ENCODE data around the gene ATP1A3.
A peak's percentile ranks its signal among the peaks of the same experiment; 100 is the strongest.
"Not testable (repeated sequence)": the region's sequence is repeated elsewhere in the genome, so short reads cannot be mapped to it uniquely, and the experiment has no call there.

The ATP1A3 gene

DNA sequence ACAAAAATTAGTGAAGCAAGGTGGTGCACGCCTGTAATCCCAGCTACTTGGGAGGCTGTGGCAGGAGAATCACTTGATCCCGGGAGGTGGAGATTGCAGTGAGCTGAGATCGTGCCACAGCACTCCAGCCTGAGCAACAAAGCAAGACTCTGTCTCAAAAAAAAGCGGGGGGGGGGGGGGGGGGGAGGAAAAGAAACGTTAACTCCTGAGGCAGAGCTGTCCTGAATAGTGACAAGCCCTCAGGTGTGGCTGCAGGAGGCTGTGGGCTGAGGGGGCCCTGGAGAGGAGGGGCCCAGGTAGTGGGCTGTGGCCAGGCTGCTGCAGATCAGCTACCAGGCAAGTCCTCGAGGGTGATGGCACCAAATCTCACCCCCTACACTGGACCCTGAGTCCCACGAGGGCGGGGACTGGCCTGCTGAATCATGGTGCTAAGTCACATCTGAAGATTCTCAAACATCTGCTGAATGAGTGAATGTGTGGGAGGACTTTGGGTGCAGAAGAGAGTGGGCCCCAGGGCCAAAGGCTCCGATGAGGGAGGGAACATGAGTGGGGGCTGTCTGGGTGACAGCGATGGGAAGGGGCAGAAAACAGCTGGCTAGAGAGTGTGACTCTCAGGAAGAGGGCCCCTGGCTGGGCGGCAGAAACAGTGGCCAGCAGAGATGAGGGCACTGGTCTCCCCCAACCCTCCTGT lies 24.6 kb upstream of the ATP1A3 start:
- no peak overlapping the region for H2BK15ac ChIP-seq (ENCODE audit: low read depth, poor library complexity, severe bottlenecking)
- no peak overlapping the region for H3K4ac ChIP-seq (ENCODE audit: low read depth in 1 of 2, low read length in 2 of 2)
- H2AFZ ChIP-seq (ENCODE audit: low read depth, low read length): no peak overlapping the region
- H3K4me1 ChIP-seq (ENCODE audit: control insufficient read depth, insufficient read depth, low read depth, low read length): no peaks in the 10 kb centered on the region
- H4K91ac ChIP-seq (ENCODE audit: low read length): no peak overlapping the region
- H3K14ac ChIP-seq (ENCODE audit: low read length in 2 of 2): no peak overlapping the region
- H2BK120ac ChIP-seq (ENCODE audit: low read depth, low read length): no peak overlapping the region
- peak overlapping the region in 1 of 2 experiments; percentile 76 for H3K23ac ChIP-seq (ENCODE audit: low read length in 2 of 2)
- no peak overlapping the region for H3K9ac ChIP-seq (ENCODE audit: low read length)
- no peak overlapping the region for H3K18ac ChIP-seq (ENCODE audit: low read depth in 1 of 2, low read length in 2 of 2)
- H3K9me3 ChIP-seq (ENCODE audit: control insufficient read depth, low read length): no peaks in the 10 kb centered on the region
- no peaks in the 10 kb centered on the region for H3K36me3 ChIP-seq (ENCODE audit: control insufficient read depth in 1 of 2, insufficient read depth in 2 of 2, low read depth in 1 of 2, low read length in 2 of 2)
- no peaks in the 10 kb centered on the region for H3K79me1 ChIP-seq (replicated peaks; ENCODE audit: low read length, poor library complexity, severe bottlenecking)
- no peak overlapping the region for H2BK12ac ChIP-seq (ENCODE audit: low read length in 2 of 2)
- H4K8ac ChIP-seq (ENCODE audit: low read length): no peak overlapping the region
- no peak overlapping the region for H2BK5ac ChIP-seq (ENCODE audit: low read depth, low read length, poor library complexity, severe bottlenecking)
- 90% methylated on average over 7 of the region's 11 CpGs for WGBS
- H3K4me2 ChIP-seq (ENCODE audit: low read length, poor library complexity, severe bottlenecking): no peak overlapping the region
- peaks cover 17 to 27% of the 10 kb centered on the region in 2 experiments for H3K27me3 ChIP-seq (ENCODE audit: control insufficient read depth in 1 of 2, insufficient read depth in 1 of 2, low read length in 2 of 2)
- no peak overlapping the region for H2AK5ac ChIP-seq (ENCODE audit: low read length, severe bottlenecking)
- no peak overlapping the region for H3K27ac ChIP-seq (ENCODE audit: low read length, poor library complexity, severe bottlenecking)
- no peak for DNase-seq
- no peak overlapping the region for H3K4me3 ChIP-seq (ENCODE audit: insufficient read depth in 1 of 2, low read depth in 1 of 2, low read length in 2 of 2)

DNA sequence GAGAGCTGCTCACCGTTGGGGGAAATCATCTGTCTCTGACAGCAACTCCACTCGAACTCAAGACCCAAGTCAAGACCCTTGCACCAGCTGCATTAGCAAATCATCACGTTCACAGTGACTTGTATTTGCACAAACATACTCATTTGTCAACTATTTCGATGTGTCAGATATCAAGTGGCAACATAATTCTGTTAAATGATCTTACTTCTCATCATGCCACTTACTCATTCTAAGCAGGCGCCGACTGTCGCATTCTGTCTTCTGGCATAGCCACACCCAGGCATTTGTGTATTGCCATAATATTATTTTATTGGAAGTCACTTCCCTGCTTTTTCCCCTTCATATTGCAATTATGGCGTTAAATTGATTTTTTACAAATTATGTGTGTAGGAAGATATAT lies 23.0 kb upstream of the ATP1A3 start:
- H3K23ac ChIP-seq (ENCODE audit: low read length in 2 of 2): no peak overlapping the region
- H2BK5ac ChIP-seq (ENCODE audit: low read depth, low read length, poor library complexity, severe bottlenecking): no peak overlapping the region
- no peak overlapping the region for H3K14ac ChIP-seq (ENCODE audit: low read length in 2 of 2)
- no peak overlapping the region for H2AK5ac ChIP-seq (ENCODE audit: low read length, severe bottlenecking)
- no peaks in the 10 kb centered on the region for H3K79me1 ChIP-seq (replicated peaks; ENCODE audit: low read length, poor library complexity, severe bottlenecking)
- no peaks in the 10 kb centered on the region for H3K36me3 ChIP-seq (ENCODE audit: control insufficient read depth in 1 of 2, insufficient read depth in 2 of 2, low read depth in 1 of 2, low read length in 2 of 2)
- H2BK120ac ChIP-seq (ENCODE audit: low read depth, low read length): no peak overlapping the region
- no peak overlapping the region for H2BK15ac ChIP-seq (ENCODE audit: low read depth, poor library complexity, severe bottlenecking)
- DNase-seq: no peak
- H3K4me3 ChIP-seq (ENCODE audit: insufficient read depth in 1 of 2, low read depth in 1 of 2, low read length in 2 of 2): no peak overlapping the region
- H3K4me1 ChIP-seq (ENCODE audit: control insufficient read depth, insufficient read depth, low read depth, low read length): no peaks in the 10 kb centered on the region
- no peak overlapping the region for H2BK12ac ChIP-seq (ENCODE audit: low read length in 2 of 2)
- no peak overlapping the region for H3K4me2 ChIP-seq (ENCODE audit: low read length, poor library complexity, severe bottlenecking)
- H2AFZ ChIP-seq (ENCODE audit: low read depth, low read length): no peak overlapping the region
- no peak overlapping the region for H4K91ac ChIP-seq (ENCODE audit: low read length)
- no peak overlapping the region for H4K8ac ChIP-seq (ENCODE audit: low read length)
- H3K18ac ChIP-seq (ENCODE audit: low read depth in 1 of 2, low read length in 2 of 2): no peak overlapping the region
- no peaks in the 10 kb centered on the region for H3K9me3 ChIP-seq (ENCODE audit: control insufficient read depth, low read length)
- H3K4ac ChIP-seq (ENCODE audit: low read depth in 1 of 2, low read length in 2 of 2): no peak overlapping the region
- peaks cover 17 to 21% of the 10 kb centered on the region in 2 experiments for H3K27me3 ChIP-seq (ENCODE audit: control insufficient read depth in 1 of 2, insufficient read depth in 1 of 2, low read length in 2 of 2)
- WGBS: 75% methylated on average over 8 of the region's 8 CpGs
- H3K9ac ChIP-seq (ENCODE audit: low read length): no peak overlapping the region
- no peak overlapping the region for H3K27ac ChIP-seq (ENCODE audit: low read length, poor library complexity, severe bottlenecking)

DNA sequence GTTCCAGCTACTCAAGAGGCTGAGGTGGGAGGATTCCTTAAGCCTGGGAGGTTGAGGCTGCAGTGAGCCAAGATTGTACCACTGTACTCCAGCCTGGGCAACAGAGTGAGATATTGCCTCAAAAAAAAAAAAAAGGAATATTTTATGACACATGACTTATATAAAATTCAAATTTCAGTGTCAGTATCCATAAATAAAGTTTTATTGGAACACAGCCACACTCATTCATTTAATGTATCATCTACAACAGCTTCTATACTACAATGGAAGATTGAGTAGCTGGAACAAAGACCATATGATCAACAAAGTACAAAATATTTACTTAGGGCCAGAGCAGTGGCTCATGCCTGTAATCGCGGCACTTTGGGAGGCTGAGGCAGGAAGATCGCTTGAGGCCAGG lies 18.7 kb upstream of the ATP1A3 start:
- not testable (repeated sequence) for H3K14ac ChIP-seq (ENCODE audit: low read length in 2 of 2); H3K79me1 ChIP-seq (replicated peaks; ENCODE audit: low read length, poor library complexity, severe bottlenecking); H3K23ac ChIP-seq (ENCODE audit: low read length in 2 of 2); H3K9ac ChIP-seq (ENCODE audit: low read length); H3K4me2 ChIP-seq (ENCODE audit: low read length, poor library complexity, severe bottlenecking); H2BK12ac ChIP-seq (ENCODE audit: low read length in 2 of 2); H2BK15ac ChIP-seq (ENCODE audit: low read depth, poor library complexity, severe bottlenecking); H3K27ac ChIP-seq (ENCODE audit: low read length, poor library complexity, severe bottlenecking); H3K9me3 ChIP-seq (ENCODE audit: control insufficient read depth, low read length); H2BK120ac ChIP-seq (ENCODE audit: low read depth, low read length); H3K36me3 ChIP-seq (ENCODE audit: control insufficient read depth in 1 of 2, insufficient read depth in 2 of 2, low read depth in 1 of 2, low read length in 2 of 2); H3K18ac ChIP-seq (ENCODE audit: low read depth in 1 of 2, low read length in 2 of 2); H2AFZ ChIP-seq (ENCODE audit: low read depth, low read length); H3K4me1 ChIP-seq (ENCODE audit: control insufficient read depth, insufficient read depth, low read depth, low read length); DNase-seq; H3K4ac ChIP-seq (ENCODE audit: low read depth in 1 of 2, low read length in 2 of 2); H3K4me3 ChIP-seq (ENCODE audit: insufficient read depth in 1 of 2, low read depth in 1 of 2, low read length in 2 of 2); H4K8ac ChIP-seq (ENCODE audit: low read length); H3K27me3 ChIP-seq (ENCODE audit: control insufficient read depth in 1 of 2, insufficient read depth in 1 of 2, low read length in 2 of 2); H2BK5ac ChIP-seq (ENCODE audit: low read depth, low read length, poor library complexity, severe bottlenecking); H4K91ac ChIP-seq (ENCODE audit: low read length); H2AK5ac ChIP-seq (ENCODE audit: low read length, severe bottlenecking)
- 95% methylated on average over 3 of the region's 3 CpGs for WGBS

- no peak overlapping the region for H3K23ac ChIP-seq (ENCODE audit: low read length in 2 of 2)
- no peak overlapping the region for H3K4ac ChIP-seq (ENCODE audit: low read depth in 1 of 2, low read length in 2 of 2)
- H2BK12ac ChIP-seq (ENCODE audit: low read length in 2 of 2): no peak overlapping the region
- H3K36me3 ChIP-seq (ENCODE audit: control insufficient read depth in 1 of 2, insufficient read depth in 2 of 2, low read depth in 1 of 2, low read length in 2 of 2): no peaks in the 10 kb centered on the region
- peak overlapping the region in 1 of 2 experiments; percentile 11 for H3K18ac ChIP-seq (ENCODE audit: low read depth in 1 of 2, low read length in 2 of 2)
- no peak overlapping the region for H2AFZ ChIP-seq (ENCODE audit: low read depth, low read length)
- H3K27me3 ChIP-seq (ENCODE audit: control insufficient read depth in 1 of 2, insufficient read depth in 1 of 2, low read length in 2 of 2): peaks cover 12 to 16% of the 10 kb centered on the region in 2 experiments
- H3K4me3 ChIP-seq (ENCODE audit: insufficient read depth in 1 of 2, low read depth in 1 of 2, low read length in 2 of 2): no peak overlapping the region
- H2BK5ac ChIP-seq (ENCODE audit: low read depth, low read length, poor library complexity, severe bottlenecking): no peak overlapping the region
- no peak overlapping the region for H3K14ac ChIP-seq (ENCODE audit: low read length in 2 of 2)
- H4K91ac ChIP-seq (ENCODE audit: low read length): peak overlapping the region; percentile 7
- no peak overlapping the region for H2AK5ac ChIP-seq (ENCODE audit: low read length, severe bottlenecking)
- H3K27ac ChIP-seq (ENCODE audit: low read length, poor library complexity, severe bottlenecking): no peak overlapping the region
- no peak overlapping the region for H2BK120ac ChIP-seq (ENCODE audit: low read depth, low read length)
- H3K9me3 ChIP-seq (ENCODE audit: control insufficient read depth, low read length): no peaks in the 10 kb centered on the region
- DNase-seq: peak; percentile 27
- H4K8ac ChIP-seq (ENCODE audit: low read length): peak overlapping the region; percentile 60
- H3K79me1 ChIP-seq (replicated peaks; ENCODE audit: low read length, poor library complexity, severe bottlenecking): no peaks in the 10 kb centered on the region
- H3K9ac ChIP-seq (ENCODE audit: low read length): no peak overlapping the region
- no peak overlapping the region for H2BK15ac ChIP-seq (ENCODE audit: low read depth, poor library complexity, severe bottlenecking)
- no peak overlapping the region for H3K4me2 ChIP-seq (ENCODE audit: low read length, poor library complexity, severe bottlenecking)
- H3K4me1 ChIP-seq (ENCODE audit: control insufficient read depth, insufficient read depth, low read depth, low read length): no peaks in the 10 kb centered on the region
- 77% methylated on average over 6 of the region's 11 CpGs for WGBS
Observed at GRCh38 chr19:42010245-42011126, 16.5 kb upstream of the ATP1A3 start.
